Measurements from ENCODE around the gene CCDC88C. TPM values are rescaled to one million over a fixed set of nuclear protein-coding genes. Genes with fewer than 3 reads are reported as not detected.

Gene CCDC88C
- total RNA-seq, 1 donor from 2014 or later: 9.4 TPM

GRCh38 chr14:91350813-91351511 lies 66.7 kb downstream of the CCDC88C start:
- H3K4me3 ChIP-seq (ENCODE audit: low read length in 3 of 3): peak overlapping the region in 1 of 3 donors; percentile 14
- no peaks in the 10 kb centered on the region for H3K36me3 ChIP-seq (ENCODE audit: control insufficient read depth in 3 of 3, insufficient read depth in 3 of 3, low read length in 3 of 3)
- no peaks in the 10 kb centered on the region for H3K9me3 ChIP-seq (ENCODE audit: control insufficient read depth in 3 of 3, low read length in 3 of 3)
- peaks cover 3 to 9% (median 8%) of the 10 kb centered on the region in 3 donors for H3K4me1 ChIP-seq (ENCODE audit: control insufficient read depth in 3 of 3, insufficient read depth in 3 of 3, low read length in 3 of 3)
- peaks cover 0 to 4% (median 3%) of the 10 kb centered on the region in 3 donors for H3K27me3 ChIP-seq (ENCODE audit: control insufficient read depth in 3 of 3, insufficient read depth in 3 of 3, low read length in 3 of 3)
- H3K27ac ChIP-seq (ENCODE audit: low read depth, low read length): no peak overlapping the region
- H3K9ac ChIP-seq (ENCODE audit: low read depth in 1 of 3, low read length in 3 of 3): peak overlapping the region in 1 of 3 donors; percentile 6

- Histone ChIP-seq H3K9ac (ENCODE audit: low read depth in 1 of 3, low read length in 3 of 3) (no peak overlapping the region), H3K4me1 (ENCODE audit: control insufficient read depth in 3 of 3, insufficient read depth in 3 of 3, low read length in 3 of 3) (peaks cover 3 to 9% (median 8%) of the 10 kb centered on the region in 3 donors), H3K4me3 (ENCODE audit: low read length in 3 of 3) (no peak overlapping the region), H3K27me3 (ENCODE audit: control insufficient read depth in 3 of 3, insufficient read depth in 3 of 3, low read length in 3 of 3) (peaks cover 0 to 4% (median 3%) of the 10 kb centered on the region in 3 donors), H3K9me3 (ENCODE audit: control insufficient read depth in 3 of 3, low read length in 3 of 3) (no peaks in the 10 kb centered on the region), H3K36me3 (ENCODE audit: control insufficient read depth in 3 of 3, insufficient read depth in 3 of 3, low read length in 3 of 3) (no peaks in the 10 kb centered on the region), H3K27ac (ENCODE audit: low read depth, low read length) (no peak overlapping the region)
Measured at GRCh38 chr14:91350483-91350812, 67.2 kb downstream of the CCDC88C start.

GRCh38 chr14:91349481-91350074 lies 68.0 kb downstream of the CCDC88C start:
- H3K27me3 ChIP-seq (ENCODE audit: control insufficient read depth in 3 of 3, insufficient read depth in 3 of 3, low read length in 3 of 3): peaks cover 0 to 4% (median 3%) of the 10 kb centered on the region in 3 donors
- no peak overlapping the region for H3K27ac ChIP-seq (ENCODE audit: low read depth, low read length)
- H3K9me3 ChIP-seq (ENCODE audit: control insufficient read depth in 3 of 3, low read length in 3 of 3): no peaks in the 10 kb centered on the region
- peaks cover 3 to 9% (median 8%) of the 10 kb centered on the region in 3 donors for H3K4me1 ChIP-seq (ENCODE audit: control insufficient read depth in 3 of 3, insufficient read depth in 3 of 3, low read length in 3 of 3)
- H3K36me3 ChIP-seq (ENCODE audit: control insufficient read depth in 3 of 3, insufficient read depth in 3 of 3, low read length in 3 of 3): no peaks in the 10 kb centered on the region
- no peak overlapping the region for H3K4me3 ChIP-seq (ENCODE audit: low read length in 3 of 3)
- H3K9ac ChIP-seq (ENCODE audit: low read depth in 1 of 3, low read length in 3 of 3): no peak overlapping the region

GRCh38 chr14:91348845-91349465 lies 68.7 kb downstream of the CCDC88C start:
- H3K4me3 ChIP-seq (ENCODE audit: low read length in 3 of 3): no peak overlapping the region
- no peaks in the 10 kb centered on the region for H3K9me3 ChIP-seq (ENCODE audit: control insufficient read depth in 3 of 3, low read length in 3 of 3)
- H3K9ac ChIP-seq (ENCODE audit: low read depth in 1 of 3, low read length in 3 of 3): peak overlapping the region in 1 of 3 donors; percentile 29
- H3K27me3 ChIP-seq (ENCODE audit: control insufficient read depth in 3 of 3, insufficient read depth in 3 of 3, low read length in 3 of 3): peaks cover 0 to 4% (median 3%) of the 10 kb centered on the region in 3 donors
- no peak overlapping the region for H3K27ac ChIP-seq (ENCODE audit: low read depth, low read length)
- peaks cover 3 to 9% (median 5%) of the 10 kb centered on the region in 3 donors for H3K4me1 ChIP-seq (ENCODE audit: control insufficient read depth in 3 of 3, insufficient read depth in 3 of 3, low read length in 3 of 3)
- no peaks in the 10 kb centered on the region for H3K36me3 ChIP-seq (ENCODE audit: control insufficient read depth in 3 of 3, insufficient read depth in 3 of 3, low read length in 3 of 3)

- Histone ChIP-seq H3K36me3 (ENCODE audit: control insufficient read depth in 3 of 3, insufficient read depth in 3 of 3, low read length in 3 of 3) (no peaks in the 10 kb centered on the region), H3K9me3 (ENCODE audit: control insufficient read depth in 3 of 3, low read length in 3 of 3) (no peaks in the 10 kb centered on the region), H3K4me3 (ENCODE audit: low read length in 3 of 3) (no peak overlapping the region), H3K4me1 (ENCODE audit: control insufficient read depth in 3 of 3, insufficient read depth in 3 of 3, low read length in 3 of 3) (peaks cover 0 to under 1% (median under 1%) of the 10 kb centered on the region in 3 donors), H3K27ac (ENCODE audit: low read depth, low read length) (no peak overlapping the region), H3K9ac (ENCODE audit: low read depth in 1 of 3, low read length in 3 of 3) (no peak overlapping the region), H3K27me3 (ENCODE audit: control insufficient read depth in 3 of 3, insufficient read depth in 3 of 3, low read length in 3 of 3) (peaks cover 0 to 1% (median 0%) of the 10 kb centered on the region in 3 donors)
Measured at GRCh38 chr14:91346838-91347173, 70.8 kb downstream of the CCDC88C start.

GRCh38 chr14:91344096-91344495 lies 73.5 kb downstream of the CCDC88C start:
- Histone ChIP-seq H3K4me1 (ENCODE audit: control insufficient read depth in 3 of 3, insufficient read depth in 3 of 3, low read length in 3 of 3) (peaks cover 0 to 5% (median 0%) of the 10 kb centered on the region in 3 donors), H3K27ac (ENCODE audit: low read depth, low read length) (no peak overlapping the region), H3K27me3 (ENCODE audit: control insufficient read depth in 3 of 3, insufficient read depth in 3 of 3, low read length in 3 of 3) (no peaks in the 10 kb centered on the region), H3K9ac (ENCODE audit: low read depth in 1 of 3, low read length in 3 of 3) (no peak overlapping the region), H3K9me3 (ENCODE audit: control insufficient read depth in 3 of 3, low read length in 3 of 3) (no peaks in the 10 kb centered on the region), H3K4me3 (ENCODE audit: low read length in 3 of 3) (no peak overlapping the region), H3K36me3 (ENCODE audit: control insufficient read depth in 3 of 3, insufficient read depth in 3 of 3, low read length in 3 of 3) (no peaks in the 10 kb centered on the region)

- Histone ChIP-seq H3K27ac (ENCODE audit: low read depth, low read length) (no peak overlapping the region), H3K27me3 (ENCODE audit: control insufficient read depth in 3 of 3, insufficient read depth in 3 of 3, low read length in 3 of 3) (no peaks in the 10 kb centered on the region), H3K4me3 (ENCODE audit: low read length in 3 of 3) (no peak overlapping the region), H3K9me3 (ENCODE audit: control insufficient read depth in 3 of 3, low read length in 3 of 3) (no peaks in the 10 kb centered on the region), H3K9ac (ENCODE audit: low read depth in 1 of 3, low read length in 3 of 3) (no peak overlapping the region), H3K36me3 (ENCODE audit: control insufficient read depth in 3 of 3, insufficient read depth in 3 of 3, low read length in 3 of 3) (no peaks in the 10 kb centered on the region), H3K4me1 (ENCODE audit: control insufficient read depth in 3 of 3, insufficient read depth in 3 of 3, low read length in 3 of 3) (peaks cover 0 to 5% (median 0%) of the 10 kb centered on the region in 3 donors)
Measured at GRCh38 chr14:91343051-91343450, 74.6 kb downstream of the CCDC88C start.

- Histone ChIP-seq H3K4me3 (ENCODE audit: low read length in 3 of 3) (no peak overlapping the region), H3K9me3 (ENCODE audit: control insufficient read depth in 3 of 3, low read length in 3 of 3) (no peaks in the 10 kb centered on the region), H3K36me3 (ENCODE audit: control insufficient read depth in 3 of 3, insufficient read depth in 3 of 3, low read length in 3 of 3) (no peaks in the 10 kb centered on the region), H3K9ac (ENCODE audit: low read depth in 1 of 3, low read length in 3 of 3) (no peak overlapping the region), H3K27ac (ENCODE audit: low read depth, low read length) (no peak overlapping the region), H3K4me1 (ENCODE audit: control insufficient read depth in 3 of 3, insufficient read depth in 3 of 3, low read length in 3 of 3) (peaks cover 0 to 5% (median 0%) of the 10 kb centered on the region in 3 donors), H3K27me3 (ENCODE audit: control insufficient read depth in 3 of 3, insufficient read depth in 3 of 3, low read length in 3 of 3) (no peaks in the 10 kb centered on the region)
Measured at GRCh38 chr14:91342206-91342760, 75.3 kb downstream of the CCDC88C start.

GRCh38 chr14:91341751-91342154 lies 75.9 kb downstream of the CCDC88C start:
- no peak overlapping the region for H3K9ac ChIP-seq (ENCODE audit: low read depth in 1 of 3, low read length in 3 of 3)
- peaks cover 0 to 5% (median 0%) of the 10 kb centered on the region in 3 donors for H3K4me1 ChIP-seq (ENCODE audit: control insufficient read depth in 3 of 3, insufficient read depth in 3 of 3, low read length in 3 of 3)
- H3K9me3 ChIP-seq (ENCODE audit: control insufficient read depth in 3 of 3, low read length in 3 of 3): no peaks in the 10 kb centered on the region
- peaks cover 0 to 1% (median 0%) of the 10 kb centered on the region in 3 donors for H3K36me3 ChIP-seq (ENCODE audit: control insufficient read depth in 3 of 3, insufficient read depth in 3 of 3, low read length in 3 of 3)
- no peak overlapping the region for H3K4me3 ChIP-seq (ENCODE audit: low read length in 3 of 3)
- H3K27ac ChIP-seq (ENCODE audit: low read depth, low read length): no peak overlapping the region
- H3K27me3 ChIP-seq (ENCODE audit: control insufficient read depth in 3 of 3, insufficient read depth in 3 of 3, low read length in 3 of 3): no peaks in the 10 kb centered on the region

- peaks cover 0 to 2% (median 0%) of the 10 kb centered on the region in 3 donors for H3K27me3 ChIP-seq (ENCODE audit: control insufficient read depth in 3 of 3, insufficient read depth in 3 of 3, low read length in 3 of 3)
- H3K9me3 ChIP-seq (ENCODE audit: control insufficient read depth in 3 of 3, low read length in 3 of 3): no peaks in the 10 kb centered on the region
- H3K27ac ChIP-seq (ENCODE audit: low read depth, low read length): no peak overlapping the region
- peaks cover 0 to 1% (median 0%) of the 10 kb centered on the region in 3 donors for H3K36me3 ChIP-seq (ENCODE audit: control insufficient read depth in 3 of 3, insufficient read depth in 3 of 3, low read length in 3 of 3)
- H3K4me3 ChIP-seq (ENCODE audit: low read length in 3 of 3): no peak overlapping the region
- peaks cover 0 to 5% (median 0%) of the 10 kb centered on the region in 3 donors for H3K4me1 ChIP-seq (ENCODE audit: control insufficient read depth in 3 of 3, insufficient read depth in 3 of 3, low read length in 3 of 3)
- no peak overlapping the region for H3K9ac ChIP-seq (ENCODE audit: low read depth in 1 of 3, low read length in 3 of 3)
Measured at GRCh38 chr14:91341334-91341733, 76.3 kb downstream of the CCDC88C start.
